Measurements from ENCODE around the gene GLP2R.

Gene GLP2R

DNA sequence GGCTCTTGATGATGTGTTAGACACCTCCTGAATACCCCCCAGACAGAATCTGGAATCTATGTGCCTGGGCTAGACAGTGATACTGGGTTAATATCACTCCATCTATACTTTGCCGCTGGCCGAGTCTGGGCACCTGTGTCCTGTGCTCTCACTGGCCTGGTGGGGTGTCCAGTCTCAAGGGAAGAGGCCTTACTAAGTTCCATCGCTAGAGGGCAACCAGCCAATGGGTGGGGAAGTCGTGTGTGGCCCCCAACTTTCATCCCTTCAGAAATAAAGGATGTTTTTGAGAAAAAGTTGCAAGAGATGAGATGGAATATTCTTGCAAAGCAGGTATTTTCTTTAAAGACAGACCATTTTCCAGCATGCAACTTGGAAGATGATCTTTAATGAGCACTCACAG lies 1.6 kb upstream of the GLP2R start:
- TF ChIP-seq, protein P1, sequence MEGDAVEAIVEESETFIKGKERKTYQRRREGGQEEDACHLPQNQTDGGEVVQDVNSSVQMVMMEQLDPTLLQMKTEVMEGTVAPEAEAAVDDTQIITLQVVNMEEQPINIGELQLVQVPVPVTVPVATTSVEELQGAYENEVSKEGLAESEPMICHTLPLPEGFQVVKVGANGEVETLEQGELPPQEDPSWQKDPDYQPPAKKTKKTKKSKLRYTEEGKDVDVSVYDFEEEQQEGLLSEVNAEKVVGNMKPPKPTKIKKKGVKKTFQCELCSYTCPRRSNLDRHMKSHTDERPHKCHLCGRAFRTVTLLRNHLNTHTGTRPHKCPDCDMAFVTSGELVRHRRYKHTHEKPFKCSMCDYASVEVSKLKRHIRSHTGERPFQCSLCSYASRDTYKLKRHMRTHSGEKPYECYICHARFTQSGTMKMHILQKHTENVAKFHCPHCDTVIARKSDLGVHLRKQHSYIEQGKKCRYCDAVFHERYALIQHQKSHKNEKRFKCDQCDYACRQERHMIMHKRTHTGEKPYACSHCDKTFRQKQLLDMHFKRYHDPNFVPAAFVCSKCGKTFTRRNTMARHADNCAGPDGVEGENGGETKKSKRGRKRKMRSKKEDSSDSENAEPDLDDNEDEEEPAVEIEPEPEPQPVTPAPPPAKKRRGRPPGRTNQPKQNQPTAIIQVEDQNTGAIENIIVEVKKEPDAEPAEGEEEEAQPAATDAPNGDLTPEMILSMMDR (IDR thresholded peaks at IDR 0.05; ENCODE audit: unreplicated experiment in 3 of 3), result no peak
- Mint-ChIP-seq H3K4me1 (peaks cover 6% of the 10 kb centered on the region), H3K9me3 (peaks cover 4% of the 10 kb centered on the region), H3K4me3 (no peak overlapping the region), H3K36me3 (ENCODE audit: low read depth) (no peaks in the 10 kb centered on the region), H3K27ac (no peak overlapping the region), H3K27me3 (ENCODE audit: low read depth) (peaks cover 9% of the 10 kb centered on the region)

DNA sequence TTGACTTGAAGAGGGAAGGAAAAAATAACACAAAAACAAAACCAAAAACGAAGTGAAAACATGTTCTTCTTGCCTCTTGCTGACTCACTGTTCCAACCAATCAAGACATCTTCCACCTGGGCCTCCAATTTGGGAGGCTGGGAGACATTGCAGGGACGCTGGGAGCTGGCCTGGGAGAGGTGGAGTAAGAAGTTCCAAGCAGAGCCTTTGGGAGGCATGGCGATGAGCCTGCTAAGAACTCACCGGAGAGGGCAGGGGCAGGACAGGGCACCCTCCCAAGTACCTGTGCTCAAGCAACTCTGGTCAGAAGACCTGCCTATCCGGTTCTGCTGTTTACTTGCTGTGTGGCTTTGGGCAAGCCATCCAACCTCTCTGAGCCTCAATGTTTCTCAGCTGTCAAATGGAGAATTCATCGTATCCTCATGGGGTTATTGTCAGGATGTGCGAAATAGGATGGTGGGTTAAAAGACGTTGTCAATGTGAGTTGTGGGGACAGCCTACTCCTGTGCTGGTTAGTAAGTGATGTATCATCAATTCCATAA lies 856 bp upstream of the GLP2R start:
- Mint-ChIP-seq H3K9me3 (peaks cover 4% of the 10 kb centered on the region), H3K27me3 (ENCODE audit: low read depth) (peaks cover 9% of the 10 kb centered on the region), H3K4me3 (no peak overlapping the region), H3K27ac (no peak overlapping the region), H3K4me1 (peaks cover 6% of the 10 kb centered on the region), H3K36me3 (ENCODE audit: low read depth) (no peaks in the 10 kb centered on the region)
- TF ChIP-seq, protein P1 (IDR thresholded peaks at IDR 0.05; ENCODE audit: unreplicated experiment in 3 of 3), result no peak

DNA sequence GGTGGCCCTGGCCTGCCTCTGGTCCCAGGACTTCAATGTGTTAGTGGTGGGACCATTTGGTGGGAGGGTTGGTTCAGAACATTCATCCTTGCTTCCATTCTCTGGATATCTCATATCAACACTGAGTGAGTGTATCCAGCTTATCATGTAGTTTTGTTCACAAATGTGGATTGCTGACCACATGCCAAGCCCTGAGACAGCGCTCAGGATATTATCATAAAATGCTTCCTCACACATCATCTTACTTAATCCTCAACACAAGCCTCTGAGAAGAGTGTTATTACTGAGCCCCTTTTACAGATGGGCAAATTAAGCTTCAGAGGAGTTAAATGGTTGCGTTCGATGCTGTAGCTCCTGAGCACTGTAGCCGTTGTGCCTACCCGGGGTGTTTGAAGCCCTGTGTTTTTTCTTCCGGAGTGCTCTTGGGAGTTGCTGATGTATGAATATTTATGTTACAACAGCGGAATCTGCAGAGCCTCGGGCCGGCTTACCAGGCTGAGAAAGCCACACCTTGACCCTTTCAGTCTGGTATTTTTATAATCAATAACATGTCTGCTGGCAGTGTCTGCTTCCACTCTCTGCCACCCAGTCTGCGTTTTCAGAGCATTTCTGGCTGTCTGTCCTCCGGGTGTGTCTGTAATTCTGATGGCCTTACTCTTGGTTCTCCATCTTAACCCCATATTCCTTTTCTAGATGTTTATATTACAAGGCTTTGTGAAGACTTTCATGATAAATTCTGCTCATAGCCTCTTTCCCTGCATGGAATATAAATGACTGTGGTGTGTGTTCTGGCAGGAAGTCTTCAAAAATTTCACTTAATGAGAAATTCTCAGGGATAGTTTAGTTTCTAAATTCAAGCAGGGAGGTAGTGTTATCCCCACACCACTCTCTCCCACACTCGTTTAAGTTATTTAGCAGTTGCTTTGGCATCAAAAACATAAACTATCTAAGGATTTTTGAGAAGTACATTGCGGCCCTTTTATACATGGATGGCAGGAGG lies 2.9 kb downstream of the GLP2R start:
- TF ChIP-seq, protein P1 (IDR thresholded peaks at IDR 0.05; ENCODE audit: unreplicated experiment in 3 of 3), result no peak
- Mint-ChIP-seq H3K9me3 (no peaks in the 10 kb centered on the region), H3K27ac (peak overlapping the region; percentile 46 to 77 (median 59)), H3K4me1 (peaks cover 6% of the 10 kb centered on the region), H3K4me3 (no peak overlapping the region), H3K36me3 (ENCODE audit: low read depth) (no peaks in the 10 kb centered on the region), H3K27me3 (ENCODE audit: low read depth) (peaks cover 17% of the 10 kb centered on the region)

DNA sequence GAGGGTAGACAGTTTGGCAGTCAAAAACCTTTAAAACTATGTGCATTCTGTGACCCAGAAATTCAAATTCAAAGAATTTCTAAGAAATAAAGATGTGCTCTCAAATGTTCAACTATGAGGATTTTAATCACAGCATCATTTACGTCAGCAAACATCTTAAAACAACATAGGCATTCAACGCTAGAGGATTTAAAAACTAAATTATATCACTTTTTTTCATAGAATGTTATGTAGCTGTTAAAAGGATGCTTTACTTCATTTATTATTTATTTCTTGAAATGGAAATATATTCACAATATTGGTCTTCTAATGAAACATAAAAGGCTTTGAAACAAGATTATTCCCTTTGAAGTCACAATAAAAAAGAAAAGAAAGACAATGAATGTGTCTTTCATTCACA lies 3.6 kb downstream of the GLP2R start:
- H3K27me3 Mint-ChIP-seq (ENCODE audit: low read depth), result peaks cover 13% of the 10 kb centered on the region
- TF ChIP-seq, protein P1 (IDR thresholded peaks at IDR 0.05; ENCODE audit: unreplicated experiment in 3 of 3), result no peak
- no peaks in the 10 kb centered on the region for H3K36me3 Mint-ChIP-seq (ENCODE audit: low read depth)
- H3K4me3 Mint-ChIP-seq, result no peak overlapping the region
- no peaks in the 10 kb centered on the region for H3K9me3 Mint-ChIP-seq
- H3K27ac Mint-ChIP-seq, result peak overlapping the region in 1 of 3 experiments; percentile 46
- peaks cover 6% of the 10 kb centered on the region for H3K4me1 Mint-ChIP-seq

DNA sequence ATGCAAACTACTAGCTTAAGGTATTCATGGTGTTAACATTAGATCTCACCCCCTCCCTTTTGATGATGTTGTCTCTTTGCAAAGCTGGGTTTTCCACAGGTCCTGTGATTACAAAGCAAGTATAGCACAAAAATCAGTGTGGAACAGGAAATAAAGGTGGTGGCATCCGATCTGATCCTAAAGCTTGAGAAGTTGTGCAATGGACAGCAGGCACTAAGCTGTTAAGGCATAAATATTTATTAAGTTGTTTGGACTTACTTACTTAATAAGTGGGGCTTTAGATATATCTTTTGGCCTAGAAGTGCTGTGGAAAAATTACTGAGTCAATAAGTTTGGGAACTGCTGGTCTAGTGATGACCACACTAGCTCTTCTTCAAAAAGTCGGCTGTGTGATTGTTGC lies 5.0 kb downstream of the GLP2R start:
- H3K36me3 Mint-ChIP-seq (ENCODE audit: low read depth), result no peaks in the 10 kb centered on the region
- H3K9me3 Mint-ChIP-seq, result no peaks in the 10 kb centered on the region
- H3K27me3 Mint-ChIP-seq (ENCODE audit: low read depth), result peaks cover 8% of the 10 kb centered on the region
- H3K27ac Mint-ChIP-seq, result no peak overlapping the region
- H3K4me3 Mint-ChIP-seq, result no peak overlapping the region
- peaks cover 6% of the 10 kb centered on the region for H3K4me1 Mint-ChIP-seq
- TF ChIP-seq, protein P1 (IDR thresholded peaks at IDR 0.05; ENCODE audit: unreplicated experiment in 3 of 3), result no peak
